Kidney (tissue), 14 donors: ENCODE measurements around the gene CAPN13. TPM values are rescaled to one million over a fixed set of nuclear protein-coding genes. Genes with fewer than 3 reads are reported as not detected.
"Not testable (repeated sequence)": the region's sequence is repeated elsewhere in the genome, so short reads cannot be mapped to it uniquely, and the experiment has no call there.

ENCODE experiments used
- DNase-seq, 5 donors: peaks; one replicate each; pipeline ENCODE4 v3.0.0-alpha.2; 2013 to 2020
- FAIRE-seq: peaks from 2 replicates; lab custom pipeline; 2012; peaks lifted over from hg19 to GRCh38; lab: Jason Lieb, UNC
- H3K27ac ChIP-seq, 2 donors: one replicate each; pipeline ENCODE4 v1.7.0; 2013; ENCODE audit warnings: low read depth in 2 of 2, low read length in 2 of 2, inconsistent platforms in 1 of 2
- H3K27me3 ChIP-seq: one replicate; pipeline ENCODE4 v1.7.1; 2013; ENCODE audit warnings: low read length, inconsistent platforms; ENCODE audit not compliant: control insufficient read depth, insufficient read depth
- H3K36me3 ChIP-seq, 3 donors: one replicate each; pipeline versions ENCODE4 v1.7.0 to v1.7.1; 2013; ENCODE audit warnings: low read length in 3 of 3, control low read depth in 1 of 3, inconsistent platforms in 1 of 3; ENCODE audit not compliant: insufficient read depth in 3 of 3, control insufficient read depth in 2 of 3
- H3K4me1 ChIP-seq, 3 donors: one replicate each; pipeline versions ENCODE4 v1.7.0 to v1.7.1; 2013; ENCODE audit warnings: low read length in 3 of 3, inconsistent platforms in 1 of 3, low read depth in 1 of 3; ENCODE audit not compliant: control insufficient read depth in 2 of 3, insufficient read depth in 2 of 3
- H3K4me3 ChIP-seq, 3 donors: one replicate each; pipeline versions ENCODE4 v1.7.0 to v1.8.1; 2013; ENCODE audit warnings: low read length in 3 of 3, control low read depth in 1 of 3, inconsistent platforms in 1 of 3
- H3K9ac ChIP-seq, 3 donors: one replicate each; pipeline versions ENCODE4 v1.7.0 to v1.7.1; 2013; ENCODE audit warnings: low read length in 3 of 3, control low read depth in 1 of 3, inconsistent platforms in 1 of 3
- H3K9me3 ChIP-seq, 3 donors: one replicate each; pipeline versions ENCODE4 v1.7.0 to v1.7.1; 2013; ENCODE audit warnings: low read length in 3 of 3, control low read depth in 1 of 3, inconsistent platforms in 1 of 3; ENCODE audit not compliant: control insufficient read depth in 2 of 3, insufficient read depth in 1 of 3
- CTCF ChIP-seq: IDR thresholded peaks from 3 replicates; pipeline ENCODE4 v1.5.1; 2012; ENCODE audit warnings: mild to moderate bottlenecking, moderate library complexity, borderline replicate concordance; ENCODE audit not compliant: insufficient read depth; ENCODE audit errors: extremely low read depth
- intact Hi-C: fragments of 100-400 bp; cut with DNase I; formaldehyde crosslinking; loops from one replicate; pipeline ENCODE4 v1.11.1; 2022
- polyA plus RNA-seq: library from polyadenylated mRNA; stranded (reverse); fragments of 350-450 nt; fragmentation: Illumina TruSeq; extraction: RNeasy Lipid Tissue Mini Kit (QIAGEN cat#74804); gene quantifications from one replicate; pipeline ENCODE4 v1.2.3, GENCODE V29; 2014; ENCODE audit warnings: low read depth, low replicate concordance; ENCODE audit not compliant: insufficient read depth
- total RNA-seq: library from RNA; stranded (reverse); fragmentation: NEBNext Ultra II Directional; extraction: Animal tissue kit (Norgen Biotek cat#: 25700); gene quantifications from one replicate; pipeline ENCODE4 v1.2.1, GENCODE V29; 2021
- donor health status: control.
- donor health status: control.
- donor health status: control.
- donor health status: control.
- donor health status: control.
- donor health status: DM: yes; HTN: yes; CAD: no.
- donor health status: Normal renal cell carcinoma (clear cell type).

Gene CAPN13
- total and polyA plus RNA-seq, 2 donors from 2014 or later = 3.4 to 9.2 TPM

GRCh38 chr2:30702694-30703093 lies 104.6 kb downstream of the CAPN13 start:
- FAIRE-seq (no peak), DNase-seq (no peak)
- intact Hi-C loops = loop anchor here (10.0 kb wide), 1 partner anchor 538 kb away; no protein-coding TSS in a partner anchor
- TF ChIP-seq CTCF = no peak
- no peak overlapping the region for H3K9ac ChIP-seq
- no peaks in the 10 kb centered on the region for H3K36me3 ChIP-seq
- H3K4me1 ChIP-seq = peaks cover 0 to 4% (median 0%) of the 10 kb centered on the region in 3 donors
- H3K27ac ChIP-seq = no peak overlapping the region
- no peak overlapping the region for H3K4me3 ChIP-seq
- no peaks in the 10 kb centered on the region for H3K27me3 ChIP-seq
- H3K9me3 ChIP-seq = peaks cover 0 to 12% (median 9%) of the 10 kb centered on the region in 3 donors

GRCh38 chr2:30701782-30702181 lies 105.5 kb downstream of the CAPN13 start:
- no peak for TF ChIP-seq CTCF
- no peaks in the 10 kb centered on the region for H3K36me3 ChIP-seq
- intact Hi-C loops = loop anchor here (10.0 kb wide), 1 partner anchor 537 kb away; no protein-coding TSS in a partner anchor
- peaks cover 0 to 2% (median 0%) of the 10 kb centered on the region in 3 donors for H3K4me1 ChIP-seq
- no peak overlapping the region for H3K4me3 ChIP-seq
- DNase-seq (no peak), FAIRE-seq (no peak)
- H3K27me3 ChIP-seq = no peaks in the 10 kb centered on the region
- H3K9ac ChIP-seq = no peak overlapping the region
- peaks cover 0 to 12% (median 9%) of the 10 kb centered on the region in 3 donors for H3K9me3 ChIP-seq
- no peak overlapping the region for H3K27ac ChIP-seq

- H3K9ac ChIP-seq, intact Hi-C loops, H3K4me1 ChIP-seq, H3K27ac ChIP-seq, H3K27me3 ChIP-seq, FAIRE-seq, H3K9me3 ChIP-seq, H3K4me3 ChIP-seq, DNase-seq, H3K36me3 ChIP-seq: not testable (repeated sequence)
Measured at GRCh38 chr2:30697242-30698103, 109.8 kb downstream of the CAPN13 start.

GRCh38 chr2:30695749-30696148 lies 111.5 kb downstream of the CAPN13 start:
- Histone ChIP-seq H3K36me3 (no peaks in the 10 kb centered on the region), H3K27me3 (no peaks in the 10 kb centered on the region), H3K27ac (no peak overlapping the region), H3K9ac (no peak overlapping the region), H3K4me1 (peaks cover 0 to 2% (median 0%) of the 10 kb centered on the region in 3 donors), H3K9me3 (no peaks in the 10 kb centered on the region), H3K4me3 (no peak overlapping the region)
- DNase-seq = no peak
- TF ChIP-seq CTCF = no peak
- intact Hi-C loops = no loop called here
- no peak for FAIRE-seq
